PC-3 (cell line): Measurements from ENCODE around the gene TBCEL. TPM values are rescaled to one million over a fixed set of nuclear protein-coding genes. Genes with fewer than 3 reads are reported as not detected.

Source experiments
- ATAC-seq: fragments of 200-7000 bp; cut with Tn5 transposase; 2 replicates; pipeline ENCODE4 v1.9.1; 2020; ENCODE audit warnings: mild to moderate bottlenecking, moderate library complexity
- BruUV-seq: library from RNA; stranded (reverse); fragments of 400-500 nt; replicated peaks from 2 replicates; lab custom pipeline; 2021; lab: Mats Ljungman, UMichigan
- CTCF ChIA-PET: fragments of 300-600 bp; sonication (Branson Sonifier 250); formaldehyde crosslinking; loops from one replicate; lab custom pipeline; 2022; ENCODE audit warnings: antibody characterized with exemption; lab: Charles Lee
- POLR2A ChIA-PET: fragments of 300-600 bp; sonication (Branson Sonifier 250); formaldehyde crosslinking; loops from one replicate; lab custom pipeline; 2022; ENCODE audit warnings: antibody characterized with exemption; ENCODE audit not compliant: unreplicated experiment; lab: Charles Lee
- DNase-seq: peaks from one replicate; pipeline ENCODE4 v3.0.0-alpha.2; 2015
- H2AFZ ChIP-seq: fragments of 300-600 bp; sonication (generic); 2 replicates; pipeline ENCODE4 v1.6.0; 2016; ENCODE audit warnings: antibody characterized with exemption, low read length
- H3F3A ChIP-seq: fragments of 300-600 bp; sonication (generic); one replicate; pipeline ENCODE4 v1.6.0; 2017; ENCODE audit warnings: antibody characterized with exemption, low read length, control low read depth, mild to moderate bottlenecking; ENCODE audit not compliant: unreplicated experiment
- H3K27ac ChIP-seq: fragments of 300-600 bp; sonication (generic); 2 replicates; pipeline ENCODE4 v1.5.1; 2016; ENCODE audit warnings: mild to moderate bottlenecking, low read length
- H3K27me3 ChIP-seq: fragments of 300-600 bp; sonication (generic); 2 replicates; pipeline ENCODE4 v1.6.1; 2016; ENCODE audit warnings: low read length, mixed read lengths
- H3K36me3 ChIP-seq: fragments of 300-600 bp; sonication (generic); 2 replicates; pipeline ENCODE4 v1.6.1; 2016; ENCODE audit warnings: low read depth, mixed run types, low read length, mixed read lengths
- H3K4me1 ChIP-seq: fragments of 300-600 bp; sonication (generic); 2 replicates; pipeline ENCODE4 v1.5.1; 2016; ENCODE audit warnings: low read length; ENCODE audit not compliant: insufficient read depth
- H3K4me2 ChIP-seq: fragments of 300-600 bp; sonication (generic); 2 replicates; pipeline ENCODE4 v1.6.0; 2016; ENCODE audit warnings: low read length
- H3K4me3 ChIP-seq: fragments of 300-600 bp; sonication (generic); 2 replicates; pipeline ENCODE4 v1.5.1; 2016; ENCODE audit warnings: mild to moderate bottlenecking, low read length, mixed read lengths
- H3K79me2 ChIP-seq: fragments of 300-600 bp; sonication (generic); 2 replicates; pipeline ENCODE4 v1.6.1; 2017; ENCODE audit warnings: low read length, mixed read lengths
- H3K9ac ChIP-seq: fragments of 300-600 bp; sonication (generic); 2 replicates; pipeline ENCODE4 v1.6.0; 2016; ENCODE audit warnings: mild to moderate bottlenecking, low read length
- H3K9me2 ChIP-seq: fragments of 300-600 bp; sonication (generic); replicated peaks from 2 replicates; pipeline ENCODE4 v1.6.1; 2016; ENCODE audit warnings: mixed run types, low read length, mixed read lengths
- H3K9me3 ChIP-seq: fragments of 300-600 bp; sonication (generic); 2 replicates; pipeline ENCODE4 v1.6.1; 2016; ENCODE audit warnings: low read length, mixed read lengths
- H4K20me1 ChIP-seq: fragments of 300-600 bp; sonication (generic); 2 replicates; pipeline ENCODE4 v1.6.1; 2016; ENCODE audit warnings: low read length, mixed read lengths
- CTCF ChIP-seq: fragments of 300-600 bp; sonication (generic); conservative IDR thresholded peaks from 2 replicates; pipeline ENCODE4 v1.5.1; 2017; ENCODE audit warnings: antibody characterized with exemption, low read depth, mild to moderate bottlenecking, low read length
- EZH2 ChIP-seq: fragments of 300-600 bp; sonication (generic); IDR thresholded peaks from one replicate; pipeline ENCODE4 v1.6.1; 2017; ENCODE audit warnings: antibody characterized with exemption, mild to moderate bottlenecking, low read length; ENCODE audit not compliant: unreplicated experiment
- EZH2phosphoT487 ChIP-seq: fragments of 300-600 bp; sonication (generic); IDR thresholded peaks from 2 replicates; pipeline ENCODE4 v1.6.1; 2018; ENCODE audit warnings: mild to moderate bottlenecking, antibody characterized with exemption, low read length, borderline replicate concordance
- intact Hi-C: fragments of 100-400 bp; cut with micrococcal nuclease; formaldehyde crosslinking; loops from 2 replicates; pipeline ENCODE4 v1.9.0; 2023
- total RNA-seq: library from RNA; depleted of rRNA; stranded (reverse); fragments of >200 nt; gene quantifications from 2 replicates; pipeline ENCODE4 v1.2.3, GENCODE V29; 2014

Gene TBCEL
- total RNA-seq, 1 experiment from 2014 or later, result 6.6 TPM

DNA sequence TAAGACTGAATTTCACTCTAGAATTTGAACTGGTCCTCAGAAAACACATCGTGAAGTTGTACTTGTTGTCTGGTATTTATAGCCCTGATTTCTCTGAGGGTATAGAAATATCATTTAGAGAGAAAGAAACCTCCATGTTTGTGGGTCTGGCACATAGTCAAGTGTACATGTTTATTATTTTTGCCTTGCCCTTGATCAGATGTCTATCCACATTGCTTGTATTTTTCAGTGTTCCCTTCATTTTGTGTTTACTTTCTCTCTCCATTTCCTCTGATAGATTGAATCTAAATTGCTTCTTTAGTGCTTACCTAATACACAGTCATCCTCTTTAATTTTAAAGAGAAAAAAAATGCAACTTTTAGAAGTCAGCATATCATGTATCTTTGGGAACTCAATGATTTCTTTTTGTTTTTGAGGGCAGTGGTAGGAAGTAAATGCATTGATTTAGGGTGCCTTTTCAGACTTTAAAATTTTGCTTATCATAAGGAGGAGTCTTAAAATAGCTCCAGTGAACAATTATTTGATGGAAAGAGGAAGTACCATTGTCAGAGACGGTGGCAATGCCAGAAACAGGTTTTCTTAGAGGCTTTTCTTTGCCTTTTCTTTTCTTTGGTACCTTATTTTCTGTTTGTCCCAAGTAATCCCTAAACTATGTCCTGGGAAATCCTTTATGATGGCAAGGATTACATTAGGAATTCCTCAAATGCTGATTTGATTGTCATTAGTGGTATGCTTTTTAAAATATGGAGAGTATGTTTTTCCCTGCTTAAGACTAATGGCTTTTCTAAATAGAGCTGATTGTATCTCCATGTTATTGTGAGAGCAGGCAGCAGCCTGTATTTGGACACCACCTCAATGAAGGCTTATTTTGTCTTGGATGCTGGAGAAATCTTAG, 47.3 kb downstream of the TBCEL start:
- no peak for ATAC-seq
- no peaks in the 10 kb centered on the region for H3K36me3 ChIP-seq
- H3K9me3 ChIP-seq, result no peaks in the 10 kb centered on the region
- BruUV-seq, result no TSS peak
- POLR2A ChIA-PET, result no interaction called here
- CTCF ChIA-PET, result no interaction called here
- H3K79me2 ChIP-seq, result no peaks in the 10 kb centered on the region
- H3K4me1 ChIP-seq, result peaks cover 22% of the 10 kb centered on the region
- H3K27me3 ChIP-seq, result no peaks in the 10 kb centered on the region
- H3F3A ChIP-seq, result peaks cover 9% of the 10 kb centered on the region
- H3K4me3 ChIP-seq, result no peak overlapping the region
- intact Hi-C loops, result no loop called here
- H3K9ac ChIP-seq, result no peak overlapping the region
- TF ChIP-seq EZH2phosphoT487, result no peak
- no peak for TF ChIP-seq CTCF
- no peak for TF ChIP-seq EZH2
- no peak for DNase-seq
- no peaks in the 10 kb centered on the region for H4K20me1 ChIP-seq
- no peak overlapping the region for H3K4me2 ChIP-seq
- H3K27ac ChIP-seq, result no peak overlapping the region
- no peaks in the 10 kb centered on the region for H3K9me2 ChIP-seq
- no peak overlapping the region for H2AFZ ChIP-seq

DNA sequence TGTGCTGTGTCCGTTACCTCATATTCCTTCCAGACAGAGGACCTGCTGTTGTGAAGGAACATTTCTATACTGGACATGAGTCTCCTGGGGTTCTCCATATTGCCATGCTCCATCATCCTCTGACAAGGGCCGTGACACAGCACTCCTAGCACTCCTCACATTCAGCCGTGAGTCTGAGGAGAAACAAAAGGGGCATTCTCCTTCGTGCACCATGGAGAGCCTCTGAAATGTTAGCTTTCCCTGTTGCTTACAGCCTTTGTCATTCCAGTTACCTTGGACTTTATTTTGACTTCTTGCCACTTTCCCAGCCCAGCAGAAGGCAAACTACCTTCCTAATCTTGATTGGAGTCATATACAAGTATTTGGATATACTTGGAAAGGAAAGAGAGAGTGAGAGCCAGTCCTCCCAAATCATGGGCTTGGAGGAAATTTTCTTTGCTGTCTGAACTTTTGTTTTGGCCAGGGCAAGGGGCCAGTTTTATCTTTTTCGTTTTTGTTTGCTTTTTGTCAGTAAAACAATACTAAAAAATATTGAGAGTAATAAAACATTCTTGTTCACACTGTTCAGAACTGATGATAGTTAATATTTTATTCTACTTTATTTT, 48.0 kb downstream of the TBCEL start:
- TF ChIP-seq CTCF (no peak), EZH2phosphoT487 (no peak), EZH2 (no peak)
- H3K9me2 ChIP-seq, result no peaks in the 10 kb centered on the region
- H3K4me1 ChIP-seq, result peaks cover 15% of the 10 kb centered on the region
- no peak for ATAC-seq
- no peak overlapping the region for H3K4me2 ChIP-seq
- no peak for DNase-seq
- no TSS peak for BruUV-seq
- H3K4me3 ChIP-seq, result no peak overlapping the region
- intact Hi-C loops, result no loop called here
- H2AFZ ChIP-seq, result no peak overlapping the region
- H3F3A ChIP-seq, result peaks cover 4% of the 10 kb centered on the region
- no peaks in the 10 kb centered on the region for H3K27me3 ChIP-seq
- H3K36me3 ChIP-seq, result no peaks in the 10 kb centered on the region
- H3K79me2 ChIP-seq, result no peaks in the 10 kb centered on the region
- H3K9me3 ChIP-seq, result no peaks in the 10 kb centered on the region
- no peak overlapping the region for H3K27ac ChIP-seq
- H4K20me1 ChIP-seq, result no peaks in the 10 kb centered on the region
- CTCF ChIA-PET, result no interaction called here
- POLR2A ChIA-PET, result no interaction called here
- H3K9ac ChIP-seq, result no peak overlapping the region

DNA sequence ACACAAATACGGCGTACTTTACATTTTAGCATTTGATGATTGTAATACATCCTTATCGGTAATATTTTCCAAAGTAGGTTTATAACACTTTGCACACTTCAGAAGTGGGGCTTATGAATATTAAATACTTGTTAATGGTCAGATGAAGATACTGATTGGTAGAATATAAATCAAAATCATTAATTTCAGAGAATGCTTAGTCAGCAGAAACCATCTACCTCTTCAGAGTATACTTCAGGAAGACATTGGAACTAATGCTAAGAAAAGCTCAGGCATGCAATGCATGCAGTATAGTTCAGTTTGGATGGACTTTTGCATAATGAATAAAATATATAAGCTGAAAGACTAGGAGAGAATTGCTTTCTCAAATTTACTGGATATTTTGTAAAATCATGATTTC, 57.4 kb downstream of the TBCEL start:
- no peak for ATAC-seq
- CTCF ChIA-PET, result no interaction called here
- Histone ChIP-seq H3K36me3 (no peaks in the 10 kb centered on the region), H3K4me2 (no peak overlapping the region), H3K27ac (no peak overlapping the region), H3K79me2 (no peaks in the 10 kb centered on the region), H3K4me1 (no peaks in the 10 kb centered on the region), H3K9me2 (no peaks in the 10 kb centered on the region), H2AFZ (no peak overlapping the region), H3K9me3 (no peaks in the 10 kb centered on the region), H3F3A (no peaks in the 10 kb centered on the region), H3K4me3 (no peak overlapping the region), H3K27me3 (no peaks in the 10 kb centered on the region), H3K9ac (no peak overlapping the region), H4K20me1 (no peaks in the 10 kb centered on the region)
- no TSS peak for BruUV-seq
- intact Hi-C loops, result no loop called here
- no peak for DNase-seq
- POLR2A ChIA-PET, result no interaction called here
- no peak for TF ChIP-seq CTCF
- TF ChIP-seq EZH2phosphoT487, result no peak
- TF ChIP-seq EZH2, result no peak
